NOMO-1 (cell line): ENCODE data around the gene MFNG.

Experiments
- DNase-seq, 2 experiments: peaks; one replicate each; lab custom pipeline; 2025; ENCODE audit not compliant: unreplicated experiment in 2 of 2; lab: John Stamatoyannopoulos, UW

MFNG gene

GRCh38 chr22:37454857-37455686 is 31.1 kb downstream of the MFNG start:
- peak; percentile 50 to 58 for DNase-seq

DNA sequence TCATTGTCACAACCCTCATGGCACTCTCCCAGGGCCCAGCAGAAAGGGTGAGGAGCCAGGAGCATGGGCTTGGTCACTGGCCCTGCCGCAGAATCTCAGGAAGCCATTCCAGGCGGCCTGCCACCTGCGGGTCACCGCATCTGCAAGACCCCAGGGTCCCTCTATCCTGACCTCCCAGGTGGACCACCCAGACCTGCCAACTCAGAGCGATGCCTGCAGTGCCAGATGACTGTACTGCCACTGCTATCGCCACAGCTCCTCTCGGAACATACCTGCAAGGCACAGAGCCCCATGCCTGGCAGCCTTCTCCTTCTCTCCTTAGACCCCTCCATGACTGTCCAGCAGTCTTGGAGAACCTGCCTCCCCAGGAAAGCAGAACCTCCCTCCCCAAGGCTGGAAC is 32.5 kb downstream of the MFNG start:
- no peak for DNase-seq

DNA sequence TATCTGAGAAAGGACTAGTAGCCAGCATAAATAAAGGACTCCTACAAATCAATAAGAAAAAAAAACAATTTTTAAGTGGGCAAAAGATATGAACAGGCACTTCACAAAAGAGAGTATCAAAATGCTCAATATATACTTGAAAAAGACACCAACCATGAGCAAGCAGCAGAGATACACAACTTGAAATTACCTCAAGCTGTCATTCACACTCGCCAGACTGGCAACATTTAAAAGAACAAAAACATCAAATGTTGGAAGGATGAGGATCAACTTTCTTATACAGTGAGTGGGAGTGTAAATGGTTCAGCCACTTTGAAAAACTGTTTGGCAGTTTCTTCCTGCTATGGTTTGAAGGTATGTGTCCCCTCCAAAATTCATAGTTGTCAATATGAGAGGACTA is 35.0 kb downstream of the MFNG start:
- DNase-seq: no peak

- DNase-seq: peak; percentile 75 to 84
These were observed 36.7 kb downstream of the MFNG start for GRCh38 chr22:37449331-37450001.

DNA sequence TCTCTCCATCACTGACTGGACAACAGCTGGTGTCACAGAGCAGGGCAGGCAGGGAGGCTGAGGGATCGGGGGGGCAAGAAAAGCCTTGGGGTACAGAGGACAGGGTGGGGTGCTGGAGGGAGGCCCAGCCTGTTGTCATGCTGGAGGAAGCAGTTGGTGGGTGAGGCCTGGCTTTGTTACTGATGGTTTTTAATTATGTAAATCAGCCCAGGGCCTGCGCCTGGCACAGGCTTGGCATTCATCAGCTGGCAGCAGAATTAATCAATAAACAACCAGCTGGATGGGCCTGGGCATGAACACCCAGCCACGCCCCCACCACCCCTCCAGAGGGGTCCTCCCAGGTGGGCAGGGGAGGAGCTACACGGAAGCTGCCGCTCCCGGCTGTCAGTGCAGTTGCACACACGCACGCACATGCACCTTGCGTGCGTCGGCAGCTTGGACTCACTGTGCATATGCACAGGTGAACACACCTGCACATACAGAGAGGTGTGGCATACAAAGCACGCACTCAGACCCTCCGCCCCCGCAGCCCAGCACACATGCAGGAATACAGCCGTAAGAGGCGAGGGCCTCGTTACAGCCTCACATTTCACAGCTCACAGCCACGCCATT is 37.6 kb downstream of the MFNG start:
- DNase-seq: no peak

GRCh38 chr22:37445501-37445900 is 40.7 kb downstream of the MFNG start:
- DNase-seq: no peak

GRCh38 chr22:37443977-37444376 is 42.2 kb downstream of the MFNG start:
- DNase-seq: no peak

DNA sequence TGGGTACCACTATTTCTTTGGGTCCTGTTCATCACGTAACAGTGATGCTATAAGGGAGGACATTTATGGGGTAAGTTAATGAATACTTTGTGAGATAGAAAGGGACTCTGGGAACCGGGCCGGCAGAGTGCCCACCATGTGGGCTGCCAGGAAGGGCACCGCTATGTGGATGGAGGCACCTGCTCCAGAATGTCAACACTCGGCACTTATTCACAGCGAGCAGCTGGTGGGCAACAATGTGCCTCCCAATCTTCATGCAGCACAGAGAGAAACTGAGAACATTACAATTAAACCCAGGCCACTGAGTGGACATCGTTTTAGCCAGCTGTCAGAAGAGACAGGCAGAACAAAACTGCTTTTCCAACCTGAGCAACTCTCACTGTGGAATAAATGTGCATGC is 43.1 kb downstream of the MFNG start:
- no peak for DNase-seq

- DNase-seq: peak; percentile 19 to 62
These were observed 43.6 kb downstream of the MFNG start for GRCh38 chr22:37442537-37442936.

DNA sequence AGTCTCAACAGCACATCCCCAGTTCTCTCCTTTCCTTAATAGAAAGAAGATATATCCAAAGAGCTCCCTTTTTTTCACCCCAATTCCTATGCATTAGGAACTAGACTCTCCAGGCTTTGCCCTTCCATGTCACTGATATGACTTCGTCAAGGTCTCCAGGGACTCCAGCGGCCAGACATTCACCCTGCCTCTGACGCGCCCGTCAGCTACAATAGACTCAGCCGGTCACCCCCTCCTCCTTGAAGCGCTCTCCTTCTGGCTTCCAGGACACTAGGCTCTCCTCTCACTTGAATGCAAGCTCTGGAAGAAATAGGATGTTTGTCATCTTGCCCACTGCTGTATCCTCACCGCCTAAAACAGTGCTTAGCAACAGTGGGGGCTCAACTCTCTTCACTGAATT is 44.0 kb downstream of the MFNG start:
- no peak for DNase-seq

GRCh38 chr22:37440875-37441274 is 45.3 kb downstream of the MFNG start:
- DNase-seq: no peak

DNA sequence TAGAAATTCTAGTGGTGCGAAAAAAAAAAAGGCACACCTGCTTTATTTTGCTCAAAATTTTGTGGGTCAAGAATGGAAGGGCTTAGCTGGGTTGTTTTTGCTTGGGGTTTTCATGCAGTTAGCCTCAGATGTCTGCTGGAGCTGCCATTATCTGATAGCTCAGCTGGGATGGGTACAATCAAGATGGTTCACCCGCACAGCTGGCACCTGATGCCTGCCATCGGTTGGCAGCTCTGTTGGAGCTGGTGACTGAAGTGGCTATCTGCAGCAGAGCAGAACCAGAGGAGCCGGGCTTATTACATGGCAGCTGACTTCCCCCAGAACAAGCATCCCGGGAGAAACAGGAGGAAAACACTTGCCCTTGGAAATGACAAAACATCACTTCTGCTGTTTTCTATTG is 46.8 kb downstream of the MFNG start:
- DNase-seq: no peak

DNA sequence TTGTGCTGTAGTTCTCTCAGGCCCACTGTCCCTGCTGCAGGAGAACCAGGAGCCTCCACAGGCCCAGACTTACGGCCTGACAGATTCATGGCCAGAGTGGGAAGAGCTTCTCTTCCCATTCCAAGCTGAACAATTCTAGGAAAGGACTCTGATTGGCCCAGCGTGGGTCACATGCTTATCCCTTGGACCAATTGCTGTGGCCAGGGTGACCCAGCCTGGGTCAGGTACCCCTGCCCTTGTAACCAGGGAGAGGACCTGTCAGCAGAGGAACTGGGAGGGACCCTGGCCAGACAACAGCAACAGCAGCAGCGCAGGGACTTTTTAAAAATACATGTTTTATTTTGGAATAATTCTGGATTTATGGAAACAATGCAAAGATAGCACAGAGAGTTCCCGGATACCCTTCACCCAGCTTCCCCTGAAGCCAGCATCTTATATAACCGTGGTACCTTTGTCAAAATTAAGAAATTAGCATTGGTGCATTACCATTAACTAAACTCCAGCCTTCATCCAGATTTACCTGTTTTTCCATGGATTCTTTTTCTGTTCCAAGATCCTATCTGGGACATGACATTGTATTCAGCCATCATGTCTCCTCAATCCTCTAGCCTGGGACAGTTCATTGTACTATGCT is 50.1 kb downstream of the MFNG start:
- DNase-seq: no peak

DNA sequence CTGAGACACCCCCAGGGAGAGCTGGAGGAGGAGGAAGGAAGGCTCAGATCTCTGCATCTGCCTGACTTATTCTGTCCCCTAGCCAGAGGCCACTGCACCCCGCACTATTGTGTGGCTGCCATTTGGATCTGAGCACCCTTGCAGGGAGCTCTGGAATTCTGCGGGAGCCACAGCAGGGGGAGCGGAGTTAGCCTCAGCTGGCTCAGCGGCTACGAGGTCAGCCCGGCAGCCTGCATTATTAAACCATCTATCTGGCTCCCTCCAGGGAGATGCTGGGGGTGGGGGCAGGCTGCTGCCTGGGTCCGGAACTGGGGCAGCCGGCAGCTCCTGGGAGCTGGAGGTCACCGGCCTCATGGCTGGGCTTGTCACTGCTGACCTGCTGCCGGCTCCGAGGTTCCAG is 52.4 kb downstream of the MFNG start:
- no peak for DNase-seq

DNA sequence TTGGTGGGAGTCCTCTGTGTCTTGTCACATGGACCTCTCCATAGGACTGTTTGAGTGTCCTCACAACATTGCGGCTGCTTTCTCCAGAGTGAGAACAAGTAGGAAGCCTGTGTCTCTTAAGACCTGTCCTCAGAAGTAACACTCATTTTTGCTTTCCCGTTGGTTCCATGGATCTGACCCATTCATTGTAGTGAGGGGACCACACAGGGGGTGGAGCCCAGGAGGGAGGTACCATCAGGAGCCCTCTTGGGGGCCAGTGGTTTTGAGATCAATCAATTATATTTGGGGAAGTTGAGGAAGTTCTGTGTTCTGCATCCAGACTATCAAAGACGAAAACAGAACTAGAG is 53.5 kb downstream of the MFNG start:
- DNase-seq: no peak

DNA sequence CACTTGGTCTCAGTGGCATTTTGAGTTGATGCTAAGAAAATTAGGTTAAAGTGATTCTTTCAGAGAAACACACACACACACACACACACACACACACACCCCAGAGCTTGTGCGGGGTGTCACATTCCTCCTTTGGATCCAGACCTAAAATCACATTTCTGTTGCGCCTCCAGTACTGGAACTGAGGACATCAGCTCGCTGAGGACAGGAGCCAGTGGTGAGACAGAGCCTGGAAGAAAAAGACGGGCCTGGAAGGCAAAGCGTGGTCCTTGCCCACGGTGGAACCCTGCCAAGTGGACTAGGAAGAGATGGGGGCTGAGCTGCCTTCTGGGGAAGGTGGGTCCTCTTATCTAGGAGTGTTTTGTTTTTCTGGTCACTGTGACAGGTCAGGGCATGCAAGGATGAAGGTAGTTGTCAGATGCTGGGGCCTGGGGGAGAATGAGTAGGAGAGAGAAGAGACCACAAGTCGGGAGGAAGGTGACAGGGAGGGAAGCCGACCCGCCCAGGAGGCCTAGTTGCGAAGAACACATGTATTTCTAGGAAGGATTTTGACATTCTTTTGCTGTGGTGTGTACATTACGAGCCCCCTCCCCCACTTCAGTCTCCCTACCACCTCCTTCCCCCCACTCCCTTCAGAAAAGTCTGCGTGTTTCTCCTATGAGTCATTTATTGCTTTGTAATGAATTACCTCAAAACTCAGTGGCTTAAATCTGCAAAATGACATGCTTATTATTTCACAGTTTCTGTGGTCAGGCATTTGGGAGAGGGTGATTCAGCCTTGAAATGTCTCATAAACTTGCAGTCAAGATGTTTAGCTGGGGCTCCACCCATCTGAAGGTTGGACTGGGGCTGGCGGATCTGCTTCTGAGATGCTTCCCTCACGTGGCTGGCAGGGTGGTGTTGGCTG is 54.1 kb downstream of the MFNG start:
- peak; percentile 62 to 80 for DNase-seq

DNA sequence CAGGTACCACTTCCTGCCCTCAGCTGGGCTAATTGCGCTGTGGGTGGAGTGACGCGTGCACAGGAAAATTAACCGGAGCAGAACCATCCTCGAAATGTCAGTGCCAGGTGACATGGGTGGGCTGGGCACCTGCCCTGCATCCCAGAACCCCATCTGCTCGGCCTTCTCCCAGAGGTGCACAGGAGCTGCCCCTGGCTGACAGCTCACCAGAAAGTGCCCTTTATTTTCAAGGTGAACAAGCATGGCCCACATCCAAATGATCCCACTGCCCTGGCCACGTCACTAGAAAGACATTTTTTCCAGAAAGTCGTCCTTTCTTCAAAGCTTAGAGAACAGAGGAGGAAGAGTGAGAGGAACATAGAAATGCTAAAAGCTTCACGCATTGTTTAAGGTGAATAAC is 54.8 kb downstream of the MFNG start:
- DNase-seq: no peak

GRCh38 chr22:37430941-37431340 is 55.2 kb downstream of the MFNG start:
- DNase-seq: no peak

DNA sequence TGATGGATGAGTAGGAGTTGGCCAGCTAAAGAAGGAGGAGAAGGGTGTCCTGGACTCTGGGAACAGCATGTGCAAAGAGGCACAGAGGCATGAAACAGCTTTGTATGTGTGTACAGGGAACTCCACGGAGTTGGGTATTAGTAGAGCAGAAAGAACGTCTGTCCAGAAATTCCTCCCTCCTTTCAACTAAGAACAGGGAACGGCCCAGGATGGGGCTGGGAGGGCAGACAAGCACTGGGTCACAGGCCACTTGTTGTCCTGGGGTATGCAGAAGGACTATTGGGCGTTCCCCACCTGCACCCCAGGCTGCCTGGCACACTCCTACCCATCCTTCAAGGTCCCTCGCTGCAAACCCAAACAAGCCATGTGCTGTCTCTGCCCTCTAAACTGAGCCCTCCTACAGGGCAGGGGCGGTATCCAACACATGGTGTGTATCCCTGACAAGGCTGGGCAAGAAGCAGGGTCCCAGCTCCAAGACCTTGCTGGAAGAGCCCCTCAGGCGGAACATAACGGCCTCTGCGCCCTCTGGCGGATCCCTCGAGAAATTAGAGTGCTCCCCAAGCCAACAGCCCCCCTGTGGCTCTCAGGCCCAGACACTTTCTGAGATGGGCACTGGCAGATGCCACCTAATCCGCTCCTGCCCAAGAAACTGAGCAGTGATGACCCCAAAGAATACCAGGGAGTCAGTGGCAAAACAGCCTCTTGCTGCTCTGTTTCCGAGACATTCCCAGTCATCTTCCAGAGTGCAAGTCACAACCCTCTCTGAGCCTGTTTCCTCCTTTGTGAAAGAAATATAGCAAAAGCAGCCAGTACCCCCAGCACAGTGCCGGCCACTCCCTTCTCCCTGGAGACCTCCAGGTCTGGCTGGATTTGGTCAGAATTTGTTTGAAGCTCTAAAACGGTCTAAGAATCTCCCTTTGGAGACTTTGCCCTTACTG is 57.3 kb downstream of the MFNG start:
- peak in 1 of 2 experiments; percentile 16 for DNase-seq
